T-cell (primary cell): Measurements from ENCODE around the gene BAIAP2L1. TPM values are rescaled to one million over a fixed set of nuclear protein-coding genes. Genes with fewer than 3 reads are reported as not detected.
"Not testable (repeated sequence)": the region's sequence is repeated elsewhere in the genome, so short reads cannot be mapped to it uniquely, and the experiment has no call there.

Source experiments
- ATAC-seq, 4 experiments: fragments of 200-7000 bp in 3 of 4; fragments of 150-1000 bp in 1 of 4; cut with Tn5 transposase; replicated peaks in 1 of 4; 1 replicate in 3 of 4; 2 replicates in 1 of 4; pipeline ENCODE4 v1.10.0; 2021; ENCODE audit warnings: moderate library complexity in 3 of 4, mild to moderate bottlenecking in 2 of 4, moderate number of reproducible peaks in 1 of 4
- CTCF ChIA-PET, 2 donors: fragments of 300-600 bp; sonication (Branson Sonifier 250); formaldehyde crosslinking; loops; one replicate each; lab custom pipeline; 2022; ENCODE audit warnings: antibody characterized with exemption in 2 of 2; lab: Charles Lee
- POLR2A ChIA-PET, 2 donors: fragments of 300-600 bp; sonication (Branson Sonifier 250); formaldehyde crosslinking; loops; one replicate each; lab custom pipeline; 2022; ENCODE audit warnings: antibody characterized with exemption in 2 of 2; lab: Charles Lee
- DNase-seq, 35 experiments: peaks; one replicate each; pipeline versions ENCODE4 v3.0.0 to v3.0.0-alpha.2; 2013 to 2023
- H3K27ac ChIP-seq: one replicate; pipeline ENCODE4 v1.5.1; 2013; ENCODE audit warnings: low read length
- H3K27me3 ChIP-seq, 2 experiments: replicated peaks in 1 of 2; 1 replicate in 1 of 2; 2 replicates in 1 of 2; pipeline versions ENCODE4 v1.6.1 to v1.7.0; 2013; ENCODE audit warnings: low read length in 1 of 2, mixed read lengths in 1 of 2; ENCODE audit not compliant: control insufficient read depth in 2 of 2, insufficient read depth in 2 of 2; ENCODE audit errors: extremely low read depth in 1 of 2
- H3K36me3 ChIP-seq, 2 donors: 1 replicate in 1 of 2; 2 replicates in 1 of 2; pipeline versions ENCODE4 v1.6.1 to v1.7.0; 2013; ENCODE audit warnings: low read length in 1 of 2; ENCODE audit not compliant: control insufficient read depth in 2 of 2, insufficient read depth in 1 of 2; ENCODE audit errors: extremely low read depth in 1 of 2
- H3K4me1 ChIP-seq, 2 experiments: 1 replicate in 1 of 2; 2 replicates in 1 of 2; pipeline versions ENCODE4 v1.6.1 to v1.7.0; 2013; ENCODE audit warnings: low read length in 2 of 2, mixed read lengths in 1 of 2; ENCODE audit not compliant: insufficient read depth in 2 of 2, control insufficient read depth in 1 of 2; ENCODE audit errors: extremely low read depth in 1 of 2
- H3K4me3 ChIP-seq, 2 donors: 1 replicate in 1 of 2; 2 replicates in 1 of 2; pipeline versions ENCODE4 v1.5.1 to v1.7.0; 2013; ENCODE audit warnings: mild to moderate bottlenecking in 2 of 2, low read length in 1 of 2, moderate library complexity in 1 of 2; ENCODE audit not compliant: control insufficient read depth in 1 of 2; ENCODE audit errors: extremely low read depth in 1 of 2
- H3K9me3 ChIP-seq: 2 replicates; pipeline ENCODE4 v1.7.0; 2013
- H3K27ac Mint-ChIP-seq, 2 donors: one replicate each; pipeline ENCODE4 v1.8.0; 2020 to 2021; ENCODE audit warnings: mild to moderate bottlenecking in 2 of 2, mixed read lengths in 2 of 2
- H3K27me3 Mint-ChIP-seq, 2 donors: one replicate each; pipeline ENCODE4 v1.8.0; 2021 to 2022; ENCODE audit warnings: mixed read lengths in 2 of 2
- H3K36me3 Mint-ChIP-seq: one replicate; pipeline ENCODE4 v1.8.0; 2021; ENCODE audit warnings: mixed read lengths
- H3K4me1 Mint-ChIP-seq, 3 donors: one replicate each; pipeline ENCODE4 v1.8.0; 2020 to 2022; ENCODE audit warnings: mixed read lengths in 3 of 3, mild to moderate bottlenecking in 1 of 3
- H3K4me3 Mint-ChIP-seq, 3 donors: one replicate each; pipeline ENCODE4 v1.8.0; 2020 to 2022; ENCODE audit warnings: mild to moderate bottlenecking in 3 of 3, mixed read lengths in 3 of 3, moderate library complexity in 3 of 3
- H3K9me3 Mint-ChIP-seq, 3 donors: one replicate each; pipeline ENCODE4 v1.8.0; 2020 to 2022; ENCODE audit warnings: mixed read lengths in 3 of 3
- WGBS: methylation state at CpG from one replicate; pipeline ENCODE4 v1.1.5; 2013; ENCODE audit warnings: missing lambda C conversion rate; ENCODE audit not compliant: insufficient coverage; 5-methylcytosine and 5-hydroxymethylcytosine counted together
- total RNA-seq, 35 experiments: library from RNA in 6 of 35; stranded (reverse) in 6 of 35; fragments of 120-200 nt in 1 of 35; gene quantifications; one replicate each; pipeline versions ENCODE4 v1.2.1 to v1.2.4 and lab custom pipeline; 2013 to 2026

The BAIAP2L1 gene
- total RNA-seq, 5 donors from 2014 or later (not counting 1 experiment from before 2014, with no cell fraction given): 0.92 to 2.6 (median 1.5) TPM

DNA sequence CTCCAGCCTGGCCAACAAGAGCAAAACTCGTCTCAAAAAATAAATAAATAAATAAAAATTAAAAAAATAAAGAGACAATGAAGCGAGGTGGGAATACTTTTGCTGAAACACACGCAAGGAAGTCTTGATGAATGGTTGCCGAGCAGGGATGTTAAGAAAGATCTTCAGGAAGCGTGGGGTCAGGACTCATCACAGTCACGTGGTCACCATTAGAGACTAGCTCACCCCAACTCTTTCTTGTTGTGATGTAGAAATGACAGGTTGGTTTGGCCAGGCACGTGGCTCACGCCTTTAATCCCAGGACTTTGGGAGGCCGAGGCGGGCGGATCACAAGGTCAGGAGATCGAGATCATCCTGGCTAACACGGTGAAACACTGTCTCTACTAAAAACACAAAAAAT is 28.9 kb upstream of the BAIAP2L1 start:
- H3K9me3 ChIP-seq: no peaks in the 10 kb centered on the region
- Mint-ChIP-seq H3K4me3 (no peak overlapping the region), H3K27me3 (peaks cover 7 to 14% of the 10 kb centered on the region in 2 donors), H3K36me3 (no peaks in the 10 kb centered on the region), H3K4me1 (peaks cover 0 to 8% (median 0%) of the 10 kb centered on the region in 3 donors), H3K9me3 (no peaks in the 10 kb centered on the region), H3K27ac (no peak overlapping the region)
- no peak overlapping the region for H3K27ac ChIP-seq
- 97% methylated on average over 5 of the region's 13 CpGs for WGBS
- peaks cover 0 to 12% of the 10 kb centered on the region in 2 experiments for H3K27me3 ChIP-seq
- no peaks in the 10 kb centered on the region for H3K36me3 ChIP-seq
- ATAC-seq (no peak), DNase-seq (no peak)
- CTCF ChIA-PET: interaction anchor here in 1 of 2 donors (0.6 kb wide), 1 partner anchor 121 kb away, joined by 3 read pairs; no protein-coding TSS in a partner anchor
- no peak overlapping the region for H3K4me3 ChIP-seq
- no peaks in the 10 kb centered on the region for H3K4me1 ChIP-seq
- POLR2A ChIA-PET: no interaction called here

DNA sequence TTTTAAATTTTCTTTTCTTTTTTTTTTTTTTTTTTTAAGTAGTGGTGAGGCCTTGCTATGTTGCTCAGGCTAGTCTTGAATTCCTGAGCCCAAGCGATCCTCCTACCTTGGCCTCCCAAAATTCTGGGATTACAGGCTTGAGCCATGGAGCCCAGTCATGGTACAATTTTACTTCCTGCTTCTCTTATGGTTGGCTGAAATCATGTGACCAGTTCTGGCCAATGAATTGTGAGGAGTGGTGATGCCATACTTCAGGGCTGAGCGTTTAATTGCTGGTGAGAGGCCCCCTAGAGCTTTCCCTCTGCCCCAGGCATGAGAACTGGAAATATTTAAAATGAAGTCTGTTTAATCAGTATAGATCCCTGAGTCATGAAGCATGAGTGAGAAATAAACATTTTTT is 22.2 kb upstream of the BAIAP2L1 start:
- Histone ChIP-seq H3K27me3 (peaks cover 0 to 29% of the 10 kb centered on the region in 2 experiments), H3K27ac (no peak overlapping the region), H3K9me3 (no peaks in the 10 kb centered on the region), H3K36me3 (no peaks in the 10 kb centered on the region), H3K4me1 (peaks cover 0 to 5% of the 10 kb centered on the region in 2 experiments), H3K4me3 (no peak overlapping the region)
- CTCF ChIA-PET: interaction anchor here (0.5 to 0.9 kb wide), 3 partner anchors 309 to 427 kb away, joined by 3 read pairs; no protein-coding TSS in a partner anchor
- no peak for DNase-seq
- Mint-ChIP-seq H3K36me3 (no peaks in the 10 kb centered on the region), H3K27ac (no peak overlapping the region), H3K9me3 (no peaks in the 10 kb centered on the region), H3K27me3 (peaks cover 16 to 25% of the 10 kb centered on the region in 2 donors), H3K4me3 (no peak overlapping the region), H3K4me1 (peaks cover 0 to 4% (median 3%) of the 10 kb centered on the region in 3 donors)
- POLR2A ChIA-PET: interaction anchor here in 1 of 2 donors (0.6 kb wide), 1 partner anchor 313 kb away, joined by 4 read pairs; no protein-coding TSS in a partner anchor
- 83% methylated on average over 1 of the region's 2 CpGs for WGBS
- ATAC-seq: no peak

DNA sequence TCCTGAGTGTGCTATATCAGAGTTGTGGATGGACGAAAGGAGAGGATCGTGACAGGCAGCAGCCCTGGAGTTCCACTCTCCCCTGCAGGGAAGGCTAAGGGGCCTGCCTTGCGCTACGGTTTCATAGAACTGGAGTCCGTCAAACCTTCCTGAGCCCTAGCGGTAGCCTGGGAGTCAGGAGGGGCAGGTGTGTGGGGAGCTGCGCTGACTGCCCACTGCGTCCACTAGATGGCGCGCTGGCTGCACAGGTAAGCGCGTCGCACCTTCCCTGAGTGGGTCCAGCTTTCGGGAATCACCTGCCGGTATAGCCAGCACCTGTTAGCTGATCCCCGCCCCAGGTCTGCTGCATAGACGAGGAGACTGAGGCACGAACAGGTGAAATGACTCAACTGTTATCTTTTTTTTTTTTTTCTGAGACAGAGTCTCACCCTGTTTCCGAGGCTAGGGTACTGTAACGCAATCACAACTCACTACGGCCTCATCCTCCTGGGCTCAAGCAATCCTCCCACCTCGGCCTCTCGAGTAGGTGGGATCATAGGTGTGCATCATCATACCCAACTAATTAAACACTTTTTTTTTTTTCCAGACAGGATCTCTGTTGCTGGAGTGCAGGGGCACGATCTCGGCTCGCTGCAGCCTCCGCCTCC is 20.2 kb upstream of the BAIAP2L1 start:
- Histone ChIP-seq H3K4me3 (no peak overlapping the region), H3K36me3 (no peaks in the 10 kb centered on the region), H3K9me3 (no peaks in the 10 kb centered on the region), H3K27ac (no peak overlapping the region), H3K27me3 (peaks cover 0 to 22% of the 10 kb centered on the region in 2 experiments), H3K4me1 (peaks cover 0 to 5% of the 10 kb centered on the region in 2 experiments)
- no peak overlapping the region for H3K27ac Mint-ChIP-seq
- peaks cover 16 to 24% of the 10 kb centered on the region in 2 donors for H3K27me3 Mint-ChIP-seq
- ATAC-seq (peak; percentile 66 to 84 (median 74)), DNase-seq (peak in 34 of 35 experiments; percentile 16 to 77 (median 42))
- no peaks in the 10 kb centered on the region for H3K9me3 Mint-ChIP-seq
- POLR2A ChIA-PET: no interaction called here
- CTCF ChIA-PET: interaction anchor here (0.6 to 1.5 kb wide), 5 partner anchors 20 to 417 kb away, joined by 3 to 5 read pairs (median 3); partner anchors contain the start of gene BAIAP2L1 (in 2 of the 2)
- no peaks in the 10 kb centered on the region for H3K36me3 Mint-ChIP-seq
- peaks cover 0 to 4% (median 3%) of the 10 kb centered on the region in 3 donors for H3K4me1 Mint-ChIP-seq
- no peak overlapping the region for H3K4me3 Mint-ChIP-seq
- 13% methylated on average over 17 of the region's 27 CpGs for WGBS

DNA sequence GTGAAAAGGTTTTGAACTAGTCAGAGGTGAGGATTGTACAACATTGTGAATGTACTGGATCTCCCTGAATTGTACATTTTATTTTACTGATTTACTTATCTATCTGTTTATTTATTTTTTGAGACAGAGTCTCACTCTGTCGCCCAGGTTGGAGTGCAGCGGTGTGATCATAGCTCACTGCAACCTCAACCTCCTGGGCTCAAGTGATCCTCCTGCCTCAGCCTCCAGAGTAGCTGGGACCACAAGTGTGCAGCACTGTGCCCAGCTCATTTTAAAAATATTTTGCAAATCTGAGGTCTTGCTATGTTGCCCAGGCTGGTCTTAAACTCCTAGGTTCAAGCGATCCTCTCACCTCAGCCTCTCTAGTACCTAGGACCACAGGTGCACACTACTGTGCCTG is 19.1 kb upstream of the BAIAP2L1 start:
- not testable (repeated sequence) for DNase-seq, ATAC-seq, H3K4me3 Mint-ChIP-seq, H3K27ac Mint-ChIP-seq, H3K36me3 ChIP-seq, H3K27ac ChIP-seq, H3K4me3 ChIP-seq, H3K4me1 Mint-ChIP-seq, H3K9me3 ChIP-seq, H3K4me1 ChIP-seq, H3K36me3 Mint-ChIP-seq, H3K9me3 Mint-ChIP-seq
- ChIA-PET CTCF (interaction anchor here in 1 of 2 donors (0.7 to 1.0 kb wide), 2 partner anchors 18 to 36 kb away, joined by 3 to 5 read pairs; no protein-coding TSS in a partner anchor), POLR2A (interaction anchor here in 1 of 2 donors (0.7 kb wide), 1 partner anchor 9 kb away, joined by 4 read pairs; no protein-coding TSS in a partner anchor)
- H3K27me3 ChIP-seq: peaks cover 0 to 19% of the 10 kb centered on the region in 2 experiments
- peaks cover 11 to 19% of the 10 kb centered on the region in 2 donors for H3K27me3 Mint-ChIP-seq
- WGBS: 90% methylated on average over 2 of the region's 3 CpGs

DNA sequence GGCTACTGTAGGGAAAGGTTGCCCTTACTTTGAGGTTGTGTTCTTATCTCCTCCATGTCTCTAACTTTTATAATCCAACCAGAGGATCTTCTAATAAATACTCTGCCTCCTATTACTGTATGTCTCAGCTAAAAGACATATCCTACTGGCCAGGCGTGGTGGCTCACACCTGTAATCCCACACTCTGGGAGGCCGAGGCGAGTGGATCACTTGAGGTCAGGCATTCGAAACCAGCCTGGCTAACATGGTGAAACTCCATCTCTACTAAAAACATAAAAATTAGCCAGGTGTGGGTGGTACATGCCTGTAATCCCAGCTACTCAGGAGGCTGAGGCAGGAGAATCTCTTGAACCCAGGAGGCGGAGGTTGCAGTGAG is 18.4 kb upstream of the BAIAP2L1 start:
- H3K4me3 ChIP-seq, H3K4me3 Mint-ChIP-seq, H3K4me1 ChIP-seq, H3K9me3 Mint-ChIP-seq, H3K36me3 Mint-ChIP-seq, H3K27ac Mint-ChIP-seq, DNase-seq, H3K9me3 ChIP-seq, ATAC-seq, H3K36me3 ChIP-seq, H3K4me1 Mint-ChIP-seq, H3K27ac ChIP-seq: not testable (repeated sequence)
- POLR2A ChIA-PET: interaction anchor here in 1 of 2 donors (0.7 kb wide), 1 partner anchor 8 kb away, joined by 4 read pairs; no protein-coding TSS in a partner anchor
- WGBS: 100% methylated on average over 1 of the region's 5 CpGs
- H3K27me3 ChIP-seq: peaks cover 0 to 17% of the 10 kb centered on the region in 2 experiments
- H3K27me3 Mint-ChIP-seq: peaks cover 7 to 18% of the 10 kb centered on the region in 2 donors
- CTCF ChIA-PET: interaction anchor here in 1 of 2 donors (0.7 to 1.0 kb wide), 2 partner anchors 18 to 35 kb away, joined by 3 to 5 read pairs; no protein-coding TSS in a partner anchor

DNA sequence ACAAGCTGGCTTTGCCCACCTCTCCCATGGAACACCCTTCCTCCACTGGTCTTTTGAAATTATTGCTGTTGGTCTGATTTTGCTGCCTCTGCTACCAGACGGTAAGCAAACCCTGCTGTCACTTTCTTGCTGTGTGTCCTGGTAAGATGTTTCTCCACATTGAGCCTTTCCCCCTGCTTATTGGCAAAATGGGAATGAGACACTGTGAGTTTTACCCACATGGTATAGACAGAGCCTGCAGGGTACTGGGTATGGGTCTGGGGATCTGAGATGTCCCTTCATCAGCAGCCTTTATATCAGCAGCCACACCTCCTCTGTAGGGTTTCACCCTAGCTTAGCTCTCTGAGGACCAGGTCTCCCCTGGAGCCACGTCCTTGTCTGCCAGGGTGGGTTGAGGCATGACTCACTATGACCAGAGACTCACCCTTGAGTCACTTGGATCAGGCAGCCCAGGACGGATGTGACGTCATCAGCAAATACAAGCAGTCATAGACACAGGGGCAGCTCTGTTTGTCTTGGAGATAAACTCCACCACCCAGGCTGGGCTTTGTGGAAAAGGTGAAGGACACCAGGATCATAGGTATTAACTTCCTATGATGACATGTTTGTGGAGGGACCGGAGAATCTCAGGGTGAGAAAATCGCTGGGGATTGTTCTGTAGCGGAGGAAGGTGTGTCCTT is 17.9 kb upstream of the BAIAP2L1 start:
- peak in 1 of 4 experiments; percentile 42 for ATAC-seq
- H3K27me3 Mint-ChIP-seq: peaks cover 5 to 18% of the 10 kb centered on the region in 2 donors
- H3K36me3 Mint-ChIP-seq: no peaks in the 10 kb centered on the region
- peaks cover 0 to 20% of the 10 kb centered on the region in 2 experiments for H3K27me3 ChIP-seq
- H3K9me3 Mint-ChIP-seq: no peaks in the 10 kb centered on the region
- H3K4me1 ChIP-seq: peaks cover 0 to 5% of the 10 kb centered on the region in 2 experiments
- no peak for DNase-seq
- no peak overlapping the region for H3K27ac Mint-ChIP-seq
- POLR2A ChIA-PET: no interaction called here
- H3K4me3 Mint-ChIP-seq: no peak overlapping the region
- no peaks in the 10 kb centered on the region for H3K9me3 ChIP-seq
- peaks cover 0 to 4% (median 3%) of the 10 kb centered on the region in 3 donors for H3K4me1 Mint-ChIP-seq
- no peak overlapping the region for H3K27ac ChIP-seq
- no peak overlapping the region for H3K4me3 ChIP-seq
- WGBS: no CpG with 5 or more reads among the region's 7 CpGs
- H3K36me3 ChIP-seq: no peaks in the 10 kb centered on the region
- CTCF ChIA-PET: no interaction called here
